ENCODE measurements around the gene SEZ6.

SEZ6 gene

DNA sequence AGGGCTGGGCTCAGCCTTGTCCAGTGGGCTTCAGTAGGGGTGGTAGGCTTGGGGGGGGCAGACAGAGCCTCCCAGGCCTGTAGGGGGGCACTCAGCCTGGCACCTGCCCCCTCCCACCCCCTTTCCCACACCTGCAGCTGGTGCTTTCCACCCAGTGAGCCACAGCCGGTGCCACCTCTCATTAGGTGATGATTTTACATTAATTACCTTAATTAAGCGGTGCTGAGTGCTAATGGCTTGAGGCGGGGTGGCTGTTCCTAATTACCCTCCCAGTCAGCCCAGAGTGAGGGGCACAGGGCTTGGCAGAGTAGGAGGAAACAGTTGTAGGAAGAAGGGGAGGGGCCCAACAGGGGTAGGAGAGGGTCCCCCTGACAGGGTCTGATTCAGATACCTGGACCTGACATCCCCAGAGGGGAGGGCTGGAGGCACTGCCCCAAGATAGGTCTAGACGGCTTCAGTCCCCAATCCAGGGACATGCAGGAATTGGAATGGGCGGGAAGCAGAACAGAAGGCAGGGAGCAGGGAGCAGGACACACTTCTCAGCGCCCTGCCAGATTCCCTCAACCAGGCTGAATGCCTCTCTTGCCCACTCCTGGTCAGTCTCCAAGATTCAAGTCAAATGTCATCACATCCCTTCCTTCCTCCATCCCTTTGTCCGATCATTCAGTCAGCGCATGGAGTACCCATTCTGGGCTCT lies 28.0 kb downstream of the SEZ6 start:
- FAIRE-seq (no peak), DNase-seq (ENCODE audit: low spot score) (no peak)

DNA sequence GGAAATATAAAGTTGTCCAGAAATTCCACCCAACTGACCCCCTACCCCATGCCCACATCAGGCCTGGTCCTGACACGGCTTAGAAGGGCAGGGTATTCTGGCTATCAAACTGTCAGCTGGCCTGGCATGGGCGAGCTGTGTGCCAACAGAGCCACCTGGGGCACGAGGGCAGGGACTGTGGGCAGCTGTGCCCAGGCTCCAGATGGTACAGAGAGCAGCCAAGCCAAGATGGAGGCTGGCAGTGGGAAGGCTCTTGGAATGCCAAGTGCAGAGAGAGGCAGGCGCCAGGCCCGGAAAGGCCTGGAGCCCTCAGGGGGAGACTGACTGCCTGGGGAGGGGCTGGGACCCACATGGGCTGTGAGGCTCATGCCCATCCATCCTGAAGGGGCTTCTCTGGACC lies 30.2 kb downstream of the SEZ6 start:
- DNase-seq (ENCODE audit: low spot score), result no peak
- FAIRE-seq, result no peak

- FAIRE-seq, result no peak
- DNase-seq (ENCODE audit: low spot score), result no peak
These were observed 30.8 kb downstream of the SEZ6 start for GRCh38 chr17:28975031-28975430.

- DNase-seq (ENCODE audit: low spot score) (no peak), FAIRE-seq (no peak)
These were observed 31.4 kb downstream of the SEZ6 start for GRCh38 chr17:28974451-28974850.

DNA sequence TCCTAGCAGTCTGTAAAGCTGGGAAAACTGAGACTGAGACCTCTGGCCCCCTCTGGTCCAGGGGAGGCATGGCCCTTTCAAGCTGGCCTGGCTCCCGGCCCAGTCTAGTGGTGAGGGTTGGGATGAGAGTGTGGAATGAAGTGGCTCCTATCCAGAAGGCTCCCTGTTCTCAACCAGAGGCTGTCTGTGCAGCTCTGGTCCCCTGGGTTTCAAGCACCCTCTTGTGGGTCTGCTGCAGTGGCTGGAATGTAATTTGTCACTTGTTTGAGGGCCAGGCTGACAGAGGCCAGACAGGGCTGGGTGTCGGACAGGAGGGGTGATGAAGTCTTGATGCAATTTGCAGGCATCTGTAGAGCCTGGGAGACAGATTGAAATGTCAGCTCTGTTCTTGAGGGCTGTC lies 32.4 kb downstream of the SEZ6 start:
- FAIRE-seq (no peak), DNase-seq (ENCODE audit: low spot score) (peak; percentile 32)

DNA sequence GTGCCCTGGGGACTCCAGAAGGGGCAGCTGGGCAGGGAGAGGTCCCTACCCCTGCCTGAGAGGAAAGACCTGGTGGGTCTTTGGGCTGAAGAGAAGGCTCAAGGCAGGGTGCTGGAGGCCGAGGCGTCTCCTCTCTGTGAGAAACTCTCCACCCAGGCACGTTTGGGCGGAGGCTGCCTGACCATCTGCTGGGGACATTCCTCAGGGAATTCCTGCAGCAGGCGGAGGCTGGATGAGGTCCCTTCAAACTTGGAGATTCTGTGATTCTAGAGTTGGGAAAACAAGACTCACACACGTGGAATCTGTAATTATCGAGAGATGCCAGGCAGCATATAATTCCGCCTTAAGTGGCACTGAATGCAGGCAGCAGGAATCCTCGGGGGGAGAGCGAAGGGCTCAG lies 33.4 kb downstream of the SEZ6 start:
- no peak for DNase-seq (ENCODE audit: low spot score)
- FAIRE-seq, result no peak

- DNase-seq (ENCODE audit: low spot score) (no peak), FAIRE-seq (no peak)
These were observed 35.0 kb downstream of the SEZ6 start for GRCh38 chr17:28970879-28971278.

DNA sequence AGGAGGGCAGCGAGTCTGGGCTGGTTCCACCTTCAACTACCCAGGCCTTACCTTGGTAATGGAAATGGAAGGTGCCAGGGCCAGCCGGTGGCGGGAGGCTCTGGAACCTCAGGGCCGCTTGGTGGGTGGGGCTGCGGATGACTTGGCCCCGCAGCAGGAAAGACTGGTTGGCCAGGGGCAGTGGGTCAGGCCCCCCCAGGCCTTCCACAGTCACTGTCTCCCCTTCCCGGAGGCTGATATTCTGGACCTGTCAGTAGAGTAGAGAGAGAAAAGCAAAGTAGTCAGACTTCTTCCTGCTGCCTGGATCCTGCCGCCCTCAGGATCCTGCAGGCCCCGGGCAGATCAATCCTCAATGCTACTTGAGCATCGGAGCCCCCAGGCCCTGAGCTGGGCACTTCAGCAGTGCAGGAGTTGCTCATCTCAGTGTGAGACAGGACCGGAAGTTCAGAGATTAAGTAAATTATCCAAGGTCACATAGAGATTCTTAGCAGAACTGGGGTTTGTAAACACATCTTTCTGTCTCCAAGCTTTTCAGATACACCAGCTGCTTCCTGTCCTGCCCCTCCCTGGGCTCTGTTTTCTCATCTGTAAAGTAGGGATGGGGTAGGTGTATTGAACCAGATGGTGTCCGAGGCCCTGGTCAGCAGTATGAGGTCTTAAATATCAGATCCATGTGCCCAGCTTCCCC lies 36.0 kb downstream of the SEZ6 start:
- no peak for FAIRE-seq
- DNase-seq (ENCODE audit: low spot score), result no peak

DNA sequence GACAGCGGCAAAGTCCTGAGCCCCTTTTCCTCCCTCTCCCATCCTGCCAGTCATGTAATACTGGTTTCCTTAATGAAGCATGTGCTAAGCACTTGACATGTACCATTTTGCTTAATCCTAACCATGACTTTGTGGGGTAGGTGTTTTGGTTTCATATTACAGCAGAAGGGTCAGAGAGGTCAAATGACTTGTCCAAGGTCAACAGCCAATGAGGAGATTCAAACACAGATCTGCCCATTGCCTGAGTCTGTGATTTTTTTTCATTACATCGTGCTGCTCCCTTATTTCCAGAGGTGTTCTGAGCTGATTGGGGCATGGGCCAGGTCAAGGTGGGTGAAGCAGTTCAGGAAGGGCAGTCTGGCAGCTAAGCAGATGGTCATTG lies 36.9 kb downstream of the SEZ6 start:
- FAIRE-seq (no peak), DNase-seq (ENCODE audit: low spot score) (no peak)

DNA sequence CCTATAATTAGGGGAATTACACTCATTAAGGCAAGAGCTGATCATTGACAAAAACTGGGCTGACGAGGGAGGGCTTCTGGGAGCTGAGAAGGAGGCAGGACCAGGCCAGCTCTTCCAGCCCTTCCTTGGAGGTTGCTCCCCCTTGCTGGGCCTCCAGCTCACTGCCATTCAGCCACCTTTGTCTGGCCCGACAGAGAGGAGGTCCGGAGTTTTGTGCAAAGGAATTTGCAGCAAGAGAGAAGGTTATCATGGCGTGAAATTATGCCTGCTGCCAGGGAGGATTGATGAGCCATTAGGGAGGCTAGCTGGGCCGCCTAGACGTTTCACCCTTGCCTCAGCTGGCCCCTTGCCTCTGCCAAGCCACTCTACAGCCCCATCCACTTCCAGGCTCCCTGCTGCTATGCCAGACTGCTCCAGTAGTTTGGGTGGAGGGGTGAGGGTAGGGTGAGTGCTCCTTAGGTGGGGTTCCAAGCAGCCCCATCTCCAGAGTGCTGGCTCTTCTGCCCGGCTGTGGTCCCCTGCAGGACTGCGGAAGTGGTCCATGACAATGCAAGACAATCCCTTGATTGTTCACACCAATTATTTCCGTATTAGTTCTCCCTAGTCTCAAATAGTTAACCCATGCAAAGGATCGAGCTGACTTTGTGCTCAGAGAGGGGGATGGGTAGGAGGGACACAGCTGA lies 37.5 kb downstream of the SEZ6 start:
- FAIRE-seq, result no peak
- no peak for DNase-seq (ENCODE audit: low spot score)

DNA sequence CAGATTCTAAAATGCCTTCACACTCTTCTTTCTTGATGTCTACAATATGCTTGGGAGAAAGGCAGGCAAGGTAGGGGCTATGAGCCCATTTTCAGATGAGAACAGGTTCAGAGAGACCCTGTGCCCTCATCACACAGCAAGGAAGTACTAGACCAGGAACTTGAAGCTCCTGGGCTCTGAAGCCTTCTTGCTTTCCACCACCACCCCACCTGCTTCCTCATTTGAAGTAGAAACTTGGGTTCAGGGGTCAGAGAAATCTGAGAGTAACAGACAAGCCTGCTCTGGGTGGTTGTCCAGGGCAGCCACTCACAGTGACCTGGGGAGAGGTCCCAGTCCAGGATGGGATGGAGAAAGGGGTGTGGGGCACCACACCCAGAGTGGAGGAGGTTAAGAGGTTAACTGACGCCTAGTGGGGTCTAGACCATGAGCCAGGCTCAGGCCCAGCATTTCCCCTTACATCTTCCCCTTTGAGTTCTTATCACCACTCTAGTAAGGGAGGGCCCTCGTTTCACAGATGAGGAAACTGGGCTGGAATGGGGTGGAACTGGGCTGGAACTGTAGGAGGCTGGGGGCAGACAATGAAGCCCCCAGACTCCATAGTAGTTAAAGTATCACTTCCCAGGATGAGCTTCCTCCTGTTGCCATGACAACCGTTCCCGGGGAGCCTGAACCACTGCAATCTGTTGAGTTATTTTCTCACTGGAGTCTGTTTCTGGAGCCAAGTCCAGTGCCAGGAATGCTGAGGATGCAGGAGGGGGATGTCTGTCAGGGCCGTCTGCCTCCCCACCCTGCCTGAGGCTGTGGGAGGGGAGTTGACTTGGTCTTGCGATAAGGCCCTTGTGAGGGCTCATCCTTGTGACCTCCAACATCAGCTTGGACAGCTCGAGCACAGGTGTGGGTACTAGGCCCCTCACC lies 38.4 kb downstream of the SEZ6 start:
- FAIRE-seq (no peak), DNase-seq (ENCODE audit: low spot score) (no peak)

DNA sequence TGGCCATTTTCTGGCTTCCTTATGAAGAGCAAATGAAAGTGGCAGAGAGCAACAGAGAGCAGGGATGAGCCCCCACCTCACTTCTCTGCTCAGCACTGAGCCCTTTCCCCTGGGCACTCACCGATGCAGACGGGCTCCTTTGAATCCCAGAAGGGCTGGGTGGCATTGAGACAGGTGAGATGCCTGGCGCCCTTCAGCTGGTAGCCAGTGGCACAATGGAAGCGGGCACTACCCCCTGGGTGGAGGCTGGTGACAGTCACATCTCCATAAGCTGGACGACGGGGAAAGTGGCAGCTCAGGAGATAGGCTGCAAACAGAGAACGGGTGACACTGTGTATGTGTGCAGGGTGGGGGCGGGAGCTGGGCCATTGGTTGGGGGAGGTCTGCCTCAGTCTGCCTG lies 42.0 kb downstream of the SEZ6 start:
- DNase-seq (ENCODE audit: low spot score) (no peak), FAIRE-seq (no peak)

- FAIRE-seq, result no peak
- DNase-seq (ENCODE audit: low spot score), result no peak
These were observed 42.7 kb downstream of the SEZ6 start for GRCh38 chr17:28963055-28963611.

DNA sequence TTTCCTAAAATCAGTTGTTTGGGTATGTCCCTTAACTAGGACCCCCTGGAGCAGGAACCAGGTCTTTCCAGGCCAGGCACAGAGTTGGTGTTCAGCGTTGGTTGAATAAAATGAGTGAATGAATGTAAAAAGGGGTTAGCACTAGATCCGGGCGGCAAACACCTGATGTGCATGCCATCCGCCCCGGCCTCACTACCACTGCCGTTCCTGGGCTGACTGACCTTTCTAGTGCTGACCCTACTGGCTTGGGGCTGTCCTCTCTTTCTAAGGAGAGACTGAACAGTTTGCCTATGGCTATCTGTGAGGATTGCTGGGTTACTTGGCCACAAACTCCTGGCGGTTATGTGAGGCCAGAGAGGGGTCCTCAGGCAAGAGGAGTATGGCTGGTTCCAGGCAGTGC lies 44.4 kb downstream of the SEZ6 start:
- DNase-seq (ENCODE audit: low spot score), result no peak
- FAIRE-seq, result no peak

GRCh38 chr17:28960256-28961061 lies 45.4 kb downstream of the SEZ6 start:
- FAIRE-seq, result peak; percentile 62
- DNase-seq (ENCODE audit: low spot score), result no peak

- FAIRE-seq (no peak), DNase-seq (ENCODE audit: low spot score) (no peak)
These were observed 46.4 kb downstream of the SEZ6 start for GRCh38 chr17:28959471-28959871.

- FAIRE-seq (no peak), DNase-seq (ENCODE audit: low spot score) (no peak)
These were observed 46.9 kb downstream of the SEZ6 start for GRCh38 chr17:28958820-28959455.

DNA sequence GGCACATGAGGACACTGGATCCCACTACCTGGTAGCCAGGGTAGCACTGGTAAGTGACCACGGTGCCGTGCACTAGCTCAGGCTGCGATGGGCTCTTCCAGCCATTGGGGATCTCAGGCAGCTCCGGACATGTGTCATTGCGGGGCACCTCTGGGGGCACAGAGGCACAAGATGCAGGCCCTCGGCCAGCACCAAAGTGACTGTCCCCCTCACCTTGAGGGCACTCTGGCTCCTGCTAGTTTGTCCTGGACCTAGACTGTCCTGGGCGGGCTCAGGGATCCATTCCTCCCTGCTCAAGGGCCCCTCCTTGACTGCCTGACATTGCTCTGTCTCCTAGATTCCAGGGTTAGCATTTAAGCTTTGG lies 47.9 kb downstream of the SEZ6 start:
- FAIRE-seq (no peak), DNase-seq (ENCODE audit: low spot score) (no peak)

DNA sequence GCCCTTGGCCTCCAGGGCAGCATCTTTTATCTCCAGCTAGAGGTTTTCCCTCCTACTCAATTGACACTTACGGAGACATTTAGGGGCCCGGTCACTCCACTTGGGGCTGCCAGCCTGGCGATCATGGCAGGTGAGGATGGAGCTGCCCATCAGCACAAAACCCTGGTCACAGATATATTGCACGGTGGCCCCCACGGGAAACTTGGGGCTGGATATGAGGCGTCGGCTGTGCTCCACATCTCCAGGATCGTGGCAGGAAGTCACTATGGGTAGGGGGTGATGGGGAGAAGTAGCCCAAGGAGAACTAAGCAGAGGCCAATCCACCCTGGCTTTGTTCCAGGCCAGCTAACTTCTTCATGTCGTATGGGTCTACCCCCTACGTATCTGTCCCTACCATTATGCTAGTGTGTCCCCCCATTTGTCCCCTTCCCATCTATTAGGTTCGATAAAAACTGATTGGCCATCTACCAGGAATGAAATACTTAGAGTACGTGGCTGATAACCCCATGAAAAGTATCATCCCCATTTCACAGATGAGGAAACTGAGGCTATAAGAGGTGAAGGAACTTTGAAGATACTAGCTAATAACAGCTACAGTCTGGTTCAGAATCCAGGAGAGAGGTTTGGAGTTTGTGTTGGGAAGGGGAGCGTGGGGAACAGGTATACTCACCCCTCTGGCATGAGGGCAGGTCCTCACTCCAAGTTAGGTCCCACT lies 48.4 kb downstream of the SEZ6 start:
- FAIRE-seq, result peak; percentile 62
- no peak for DNase-seq (ENCODE audit: low spot score)
